Dermis microvascular lymphatic vessel endothelial cell (primary cell): ENCODE data around the gene KHDC1L. TPM values are rescaled to one million over a fixed set of nuclear protein-coding genes. Genes with fewer than 3 reads are reported as not detected.
"Not testable (repeated sequence)": the region's sequence is repeated elsewhere in the genome, so short reads cannot be mapped to it uniquely, and the experiment has no call there.

Source experiments
- DNase-seq, 2 donors: peaks; one replicate each; pipeline versions ENCODE4 v3.0.0 to v3.0.0-alpha.2; 2010; ENCODE audit warnings: low read depth in 2 of 2
- total RNA-seq: library from RNA; depleted of rRNA; stranded (reverse); fragments of >200 nt; gene quantifications from 2 replicates; pipeline ENCODE4 v1.2.1, GENCODE V29; 2014

The KHDC1L gene
- not detected in 2 replicates for total RNA-seq

- DNase-seq: no peak
These were observed at the start of gene KHDC1L for GRCh38 chr6:73225396-73225795. KHDC1L (minus strand) TSS chr6:73225496; CDS start chr6:73225408, 88 bp downstream.

- DNase-seq: not testable (repeated sequence)
These were observed 44.0 kb upstream of the KHDC1L start for GRCh38 chr6:73269296-73269695.

GRCh38 chr6:73268896-73269295 lies 43.6 kb upstream of the KHDC1L start:
- not testable (repeated sequence) for DNase-seq

GRCh38 chr6:73264446-73264845 lies 39.1 kb upstream of the KHDC1L start:
- no peak for DNase-seq

- no peak for DNase-seq
These were observed 38.2 kb upstream of the KHDC1L start for GRCh38 chr6:73263570-73263909.

GRCh38 chr6:73262671-73263569 lies 37.6 kb upstream of the KHDC1L start, which contains the start of gene KHDC1:
KHDC1 (minus strand) TSS chr6:73263196; CDS start chr6:73242517, 20,679 bp downstream.
- DNase-seq: peak in 1 of 2 donors; percentile 30

- no peak for DNase-seq
These were observed 33.4 kb upstream of the KHDC1L start for GRCh38 chr6:73258721-73259120.

GRCh38 chr6:73254323-73254722 lies 29.0 kb upstream of the KHDC1L start:
- not testable (repeated sequence) for DNase-seq

GRCh38 chr6:73252703-73253102 lies 27.4 kb upstream of the KHDC1L start:
- DNase-seq: no peak

- DNase-seq: no peak
These were observed 24.7 kb upstream of the KHDC1L start for GRCh38 chr6:73250016-73250415.

GRCh38 chr6:73248192-73248903 lies 23.1 kb upstream of the KHDC1L start:
- DNase-seq: no peak

- no peak for DNase-seq
These were observed 16.7 kb upstream of the KHDC1L start for GRCh38 chr6:73242001-73242400.

GRCh38 chr6:73240730-73241129 lies 15.4 kb upstream of the KHDC1L start:
- DNase-seq: no peak

- DNase-seq: no peak
These were observed 11.0 kb upstream of the KHDC1L start for GRCh38 chr6:73236144-73236750.

GRCh38 chr6:73234733-73235132 lies 9.4 kb upstream of the KHDC1L start:
- DNase-seq: no peak

GRCh38 chr6:73233971-73234370 lies 8.7 kb upstream of the KHDC1L start:
- peak in 1 of 2 donors; percentile 2 for DNase-seq

- DNase-seq: no peak
These were observed 7.8 kb upstream of the KHDC1L start for GRCh38 chr6:73233048-73233447.

GRCh38 chr6:73231986-73232391 lies 6.7 kb upstream of the KHDC1L start:
- no peak for DNase-seq

GRCh38 chr6:73227606-73228255 lies 2.4 kb upstream of the KHDC1L start:
- DNase-seq: no peak

GRCh38 chr6:73216859-73217258 lies 8.4 kb downstream of the KHDC1L start:
- no peak for DNase-seq

- DNase-seq: no peak
These were observed 16.2 kb downstream of the KHDC1L start for GRCh38 chr6:73209117-73209516.
